Fibroblast of villous mesenchyme (primary cell): ENCODE measurements around the gene TFB2M. TPM values are rescaled to one million over a fixed set of nuclear protein-coding genes. Genes with fewer than 3 reads are reported as not detected.

Source experiments
- DNase-seq: peaks from one replicate; pipeline ENCODE4 v3.0.0-alpha.2; 2010; ENCODE audit warnings: low read depth
- H3K4me3 ChIP-seq: 2 replicates; pipeline ENCODE4 v1.5.1; 2011; ENCODE audit warnings: low read depth, mild to moderate bottlenecking, low read length
- small RNA-seq: library from RNA; depleted of rRNA; stranded (forward); fragments of <200 nt; gene quantifications from one replicate; pipeline ENCODE3, GENCODE V24; 2012
- total RNA-seq: library from RNA; depleted of rRNA; stranded (reverse); fragments of >200 nt; gene quantifications from 2 replicates; pipeline ENCODE4 v1.2.3, GENCODE V29; 2012
- TF ChIP-seq, protein P1 (sequence below): IDR thresholded peaks from 2 replicates; pipeline ENCODE4 v1.5.1; 2012; ENCODE audit warnings: low read depth, mild to moderate bottlenecking, low read length; ENCODE audit not compliant: insufficient read depth

TFB2M gene
- total RNA-seq, 1 donor = 29.4 TPM

- TF ChIP-seq, protein P1, sequence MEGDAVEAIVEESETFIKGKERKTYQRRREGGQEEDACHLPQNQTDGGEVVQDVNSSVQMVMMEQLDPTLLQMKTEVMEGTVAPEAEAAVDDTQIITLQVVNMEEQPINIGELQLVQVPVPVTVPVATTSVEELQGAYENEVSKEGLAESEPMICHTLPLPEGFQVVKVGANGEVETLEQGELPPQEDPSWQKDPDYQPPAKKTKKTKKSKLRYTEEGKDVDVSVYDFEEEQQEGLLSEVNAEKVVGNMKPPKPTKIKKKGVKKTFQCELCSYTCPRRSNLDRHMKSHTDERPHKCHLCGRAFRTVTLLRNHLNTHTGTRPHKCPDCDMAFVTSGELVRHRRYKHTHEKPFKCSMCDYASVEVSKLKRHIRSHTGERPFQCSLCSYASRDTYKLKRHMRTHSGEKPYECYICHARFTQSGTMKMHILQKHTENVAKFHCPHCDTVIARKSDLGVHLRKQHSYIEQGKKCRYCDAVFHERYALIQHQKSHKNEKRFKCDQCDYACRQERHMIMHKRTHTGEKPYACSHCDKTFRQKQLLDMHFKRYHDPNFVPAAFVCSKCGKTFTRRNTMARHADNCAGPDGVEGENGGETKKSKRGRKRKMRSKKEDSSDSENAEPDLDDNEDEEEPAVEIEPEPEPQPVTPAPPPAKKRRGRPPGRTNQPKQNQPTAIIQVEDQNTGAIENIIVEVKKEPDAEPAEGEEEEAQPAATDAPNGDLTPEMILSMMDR = peak; percentile 93
- H3K4me3 ChIP-seq = no peak overlapping the region
- peak; percentile 85 for DNase-seq
These were observed 73.3 kb downstream of the TFB2M start for GRCh38 chr1:246492611-246493245.

GRCh38 chr1:246491551-246492053 is 74.5 kb downstream of the TFB2M start:
- TF ChIP-seq, protein P1 = no peak

More at GRCh38 chr1:246491551-246492053, 74.5 kb downstream of the TFB2M start:
- no peak for DNase-seq
- no peak overlapping the region for H3K4me3 ChIP-seq

Small RNAs within 50 kb of the gene (small RNA-seq; reads per million reads assigned to genes)
- gene AL356583.2 = not detected

Other genes starting within 250 kb of the TFB2M start
- gene SMYD3, start 59.0 kb downstream of the TFB2M start, total RNA-seq = 35.4 and 36.1 TPM in 2 replicates
- 27.7 and 44.0 TPM in 2 replicates for gene CNST, start 195 bp upstream of the TFB2M start, total RNA-seq
- 47.4 and 65.2 TPM in 2 replicates for gene SCCPDH, start 158.1 kb upstream of the TFB2M start, total RNA-seq